ENCODE data around the gene BBS5.
"Not testable (repeated sequence)": the region's sequence is repeated elsewhere in the genome, so short reads cannot be mapped to it uniquely, and the experiment has no call there.

BBS5 gene

DNA sequence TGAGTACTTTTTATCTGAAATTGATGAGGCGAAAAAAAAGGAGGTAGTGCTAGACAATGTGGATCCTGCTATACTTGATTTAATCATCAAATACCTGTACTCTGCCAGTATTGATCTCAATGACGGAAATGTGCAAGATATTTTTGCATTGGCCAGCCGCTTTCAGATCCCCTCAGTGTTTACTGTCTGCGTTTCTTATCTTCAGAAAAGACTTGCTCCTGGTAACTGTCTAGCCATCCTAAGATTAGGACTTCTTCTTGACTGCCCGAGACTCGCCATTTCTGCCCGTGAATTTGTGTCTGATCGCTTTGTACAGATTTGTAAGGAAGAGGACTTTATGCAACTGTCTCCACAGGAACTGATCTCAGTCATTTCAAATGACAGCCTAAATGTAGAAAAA lies 30.7 kb downstream of the BBS5 start:
- Mint-ChIP-seq H3K36me3 (ENCODE audit: low read depth) (no peaks in the 10 kb centered on the region), H3K27ac (no peak overlapping the region), H3K9me3 (no peaks in the 10 kb centered on the region), H3K4me1 (ENCODE audit: low read depth) (peaks cover 8% of the 10 kb centered on the region), H3K27me3 (no peaks in the 10 kb centered on the region), H3K4me3 (no peak overlapping the region)

DNA sequence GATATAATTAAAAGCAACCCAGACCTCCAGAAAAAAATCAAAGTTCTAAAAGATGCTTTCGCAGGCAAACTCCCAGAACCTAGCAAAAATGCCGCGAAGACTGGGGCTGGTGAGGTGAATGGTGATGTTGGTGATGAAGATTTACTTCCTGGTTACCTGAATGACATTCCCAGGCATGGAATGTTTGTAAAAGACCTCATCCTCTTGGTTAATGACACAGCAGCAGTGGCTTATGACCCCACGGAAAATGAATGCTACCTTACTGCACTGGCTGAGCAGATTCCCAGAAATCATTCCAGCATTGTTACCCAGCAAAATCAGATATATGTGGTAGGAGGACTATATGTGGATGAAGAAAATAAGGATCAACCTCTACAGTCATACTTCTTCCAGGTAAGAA lies 31.2 kb downstream of the BBS5 start:
- no peak overlapping the region for H3K27ac Mint-ChIP-seq
- no peak overlapping the region for H3K4me3 Mint-ChIP-seq
- peaks cover 8% of the 10 kb centered on the region for H3K4me1 Mint-ChIP-seq (ENCODE audit: low read depth)
- no peaks in the 10 kb centered on the region for H3K36me3 Mint-ChIP-seq (ENCODE audit: low read depth)
- H3K27me3 Mint-ChIP-seq = no peaks in the 10 kb centered on the region
- H3K9me3 Mint-ChIP-seq = no peaks in the 10 kb centered on the region

DNA sequence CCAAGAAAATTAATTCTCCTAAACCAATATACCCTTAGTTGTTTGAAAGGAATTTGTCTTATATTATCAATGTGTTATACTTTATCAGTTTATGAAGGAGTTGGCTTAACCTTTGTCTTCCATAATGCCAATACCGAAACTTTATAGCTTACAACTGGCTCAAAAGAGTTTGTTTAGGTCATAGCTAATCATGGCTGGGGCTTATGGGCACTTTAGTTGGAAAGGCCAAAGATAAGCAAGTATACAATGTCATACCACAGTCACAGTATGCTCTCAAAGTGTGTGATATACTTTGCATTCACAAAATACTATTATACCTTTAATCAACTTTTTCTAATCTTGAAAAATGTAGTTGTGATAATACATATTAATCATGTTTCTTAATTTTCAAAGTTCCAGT lies 32.5 kb downstream of the BBS5 start:
- Mint-ChIP-seq H3K36me3 (ENCODE audit: low read depth) (no peaks in the 10 kb centered on the region), H3K4me1 (ENCODE audit: low read depth) (peaks cover 8% of the 10 kb centered on the region), H3K27ac (no peak overlapping the region), H3K4me3 (no peak overlapping the region), H3K27me3 (no peaks in the 10 kb centered on the region), H3K9me3 (no peaks in the 10 kb centered on the region)

DNA sequence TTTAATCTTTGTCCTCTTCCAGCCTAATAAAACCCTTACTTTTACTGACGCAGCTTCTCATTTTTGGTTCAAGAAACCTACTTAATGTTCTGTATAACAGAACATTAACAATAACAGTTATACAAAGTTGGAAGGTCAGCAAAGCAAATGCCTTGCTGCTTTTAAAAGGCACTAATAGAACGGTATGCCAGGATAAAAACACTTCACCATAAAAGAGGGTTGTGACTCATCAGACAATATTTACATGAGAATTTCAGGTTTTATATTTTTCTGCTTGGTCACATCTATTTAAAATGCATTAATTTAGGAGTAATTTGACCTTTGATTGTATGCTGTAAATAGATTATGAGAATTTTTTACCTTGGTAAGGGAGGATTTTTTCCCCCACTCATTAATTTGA lies 33.2 kb downstream of the BBS5 start:
- Mint-ChIP-seq H3K4me3 (no peak overlapping the region), H3K4me1 (ENCODE audit: low read depth) (peaks cover 6% of the 10 kb centered on the region), H3K9me3 (no peaks in the 10 kb centered on the region), H3K27ac (no peak overlapping the region), H3K36me3 (ENCODE audit: low read depth) (no peaks in the 10 kb centered on the region), H3K27me3 (no peaks in the 10 kb centered on the region)

DNA sequence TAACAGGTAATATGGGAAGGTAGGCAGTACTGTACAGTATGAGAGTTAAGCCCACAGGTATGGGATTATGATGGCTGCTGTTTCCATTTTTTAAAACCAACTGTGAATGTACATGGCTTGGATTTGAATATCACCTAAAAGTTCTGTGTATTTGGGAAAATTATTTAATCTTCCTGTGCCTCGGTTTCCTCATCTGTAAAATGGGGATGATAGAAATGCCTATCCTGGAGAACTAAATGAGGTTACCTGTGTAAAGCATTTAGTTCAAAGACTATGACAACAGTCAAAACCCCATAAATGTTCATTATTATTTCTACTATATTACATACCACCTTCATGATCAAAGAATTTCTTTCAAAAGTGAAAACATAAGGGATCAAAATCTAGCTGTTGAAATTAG lies 33.8 kb downstream of the BBS5 start:
- H3K4me3 Mint-ChIP-seq = no peak overlapping the region
- H3K9me3 Mint-ChIP-seq = no peaks in the 10 kb centered on the region
- no peaks in the 10 kb centered on the region for H3K36me3 Mint-ChIP-seq (ENCODE audit: low read depth)
- H3K27ac Mint-ChIP-seq = no peak overlapping the region
- peaks cover under 1% of the 10 kb centered on the region for H3K4me1 Mint-ChIP-seq (ENCODE audit: low read depth)
- H3K27me3 Mint-ChIP-seq = no peaks in the 10 kb centered on the region

DNA sequence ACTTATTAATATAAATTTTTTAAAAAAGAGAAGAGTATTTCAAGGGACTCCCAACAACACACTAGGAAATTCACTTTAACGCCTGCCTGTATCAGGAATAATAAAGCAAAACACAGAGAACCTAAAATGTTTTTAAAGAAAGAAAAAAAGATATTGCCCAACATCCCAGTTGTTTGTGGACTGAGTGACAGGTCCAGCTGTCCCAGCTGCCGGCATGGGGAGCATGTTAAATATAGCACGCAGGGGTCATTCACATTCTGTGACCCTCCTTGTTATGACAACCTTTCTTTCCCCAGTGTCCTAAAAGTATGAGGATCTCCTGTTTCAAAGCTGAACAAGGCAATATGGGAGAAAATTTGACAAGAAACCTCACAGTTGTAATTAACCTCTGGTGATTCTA lies 34.6 kb downstream of the BBS5 start:
- Mint-ChIP-seq H3K36me3 (ENCODE audit: low read depth) (no peaks in the 10 kb centered on the region), H3K4me3 (no peak overlapping the region), H3K27ac (no peak overlapping the region), H3K4me1 (ENCODE audit: low read depth) (no peaks in the 10 kb centered on the region), H3K9me3 (no peaks in the 10 kb centered on the region), H3K27me3 (no peaks in the 10 kb centered on the region)

DNA sequence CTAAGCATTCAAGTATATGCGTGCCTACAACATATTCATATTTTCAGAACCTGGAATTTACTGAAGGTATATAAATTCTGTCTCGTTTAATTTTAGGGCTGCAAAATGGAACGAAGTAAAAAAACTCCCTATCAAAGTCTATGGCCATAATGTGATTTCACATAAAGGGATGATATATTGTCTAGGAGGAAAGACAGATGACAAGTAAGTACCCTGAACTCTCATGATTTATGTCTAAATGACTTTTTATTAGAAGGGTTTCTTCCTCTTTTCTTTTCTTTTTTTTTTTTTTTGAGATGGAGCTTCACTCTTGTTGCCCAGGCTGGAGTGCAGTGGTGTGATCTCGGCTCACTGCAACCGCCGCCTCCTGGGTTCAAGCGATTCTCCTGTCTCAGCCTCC lies 35.5 kb downstream of the BBS5 start:
- H3K4me3 Mint-ChIP-seq = not testable (repeated sequence)

DNA sequence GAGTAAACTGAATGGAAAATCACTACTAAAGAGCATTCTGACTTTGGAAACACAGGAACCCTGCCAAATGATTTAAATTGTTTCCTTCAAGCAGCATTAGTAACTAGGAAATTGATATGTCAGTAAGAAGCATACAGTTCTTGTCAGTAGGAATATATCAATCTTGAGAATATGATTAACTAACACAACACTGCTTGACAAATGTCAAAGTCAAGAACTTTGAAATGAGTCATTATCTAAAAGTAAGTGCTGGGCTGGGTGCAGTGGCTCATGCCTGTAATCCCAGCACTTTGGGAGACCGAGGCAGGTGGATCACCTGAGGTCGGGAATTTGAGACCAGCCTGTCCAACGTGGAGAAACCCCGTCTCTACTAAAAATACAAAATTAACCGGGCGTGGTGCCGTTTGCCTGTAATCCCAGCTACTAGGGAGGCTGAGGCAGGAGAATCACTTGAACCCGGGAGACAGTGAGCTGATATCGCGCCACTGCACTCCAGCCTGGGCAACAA lies 37.2 kb downstream of the BBS5 start:
- not testable (repeated sequence) for H3K9me3 Mint-ChIP-seq; H3K4me3 Mint-ChIP-seq; H3K27ac Mint-ChIP-seq; H3K4me1 Mint-ChIP-seq (ENCODE audit: low read depth); H3K36me3 Mint-ChIP-seq (ENCODE audit: low read depth); H3K27me3 Mint-ChIP-seq

More for the DNA sequence above, 35.5 kb downstream of the BBS5 start:
- H3K27me3 Mint-ChIP-seq; H3K36me3 Mint-ChIP-seq (ENCODE audit: low read depth); H3K9me3 Mint-ChIP-seq; H3K27ac Mint-ChIP-seq; H3K4me1 Mint-ChIP-seq (ENCODE audit: low read depth): not testable (repeated sequence)

DNA sequence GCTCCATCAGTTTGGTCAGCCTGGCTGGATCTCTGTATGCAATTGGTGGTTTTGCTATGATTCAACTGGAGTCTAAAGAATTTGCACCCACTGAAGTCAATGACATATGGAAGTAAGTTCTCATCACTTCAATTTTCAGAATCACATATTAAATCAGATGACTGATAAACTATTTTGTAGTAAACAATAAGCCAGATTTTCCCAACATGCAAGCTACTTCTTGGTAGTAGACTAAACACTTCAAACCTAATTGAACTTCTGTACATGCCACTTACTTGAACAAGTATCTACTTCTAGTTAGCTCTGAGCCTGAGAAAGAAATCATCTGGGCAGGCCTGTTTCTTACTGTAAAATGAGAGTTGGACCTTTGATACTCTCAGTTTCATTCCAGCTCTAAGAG lies 41.6 kb downstream of the BBS5 start:
- H3K4me3 Mint-ChIP-seq = no peak overlapping the region
- no peaks in the 10 kb centered on the region for H3K36me3 Mint-ChIP-seq (ENCODE audit: low read depth)
- H3K9me3 Mint-ChIP-seq = no peaks in the 10 kb centered on the region
- H3K4me1 Mint-ChIP-seq (ENCODE audit: low read depth) = no peaks in the 10 kb centered on the region
- H3K27me3 Mint-ChIP-seq = no peaks in the 10 kb centered on the region
- no peak overlapping the region for H3K27ac Mint-ChIP-seq

DNA sequence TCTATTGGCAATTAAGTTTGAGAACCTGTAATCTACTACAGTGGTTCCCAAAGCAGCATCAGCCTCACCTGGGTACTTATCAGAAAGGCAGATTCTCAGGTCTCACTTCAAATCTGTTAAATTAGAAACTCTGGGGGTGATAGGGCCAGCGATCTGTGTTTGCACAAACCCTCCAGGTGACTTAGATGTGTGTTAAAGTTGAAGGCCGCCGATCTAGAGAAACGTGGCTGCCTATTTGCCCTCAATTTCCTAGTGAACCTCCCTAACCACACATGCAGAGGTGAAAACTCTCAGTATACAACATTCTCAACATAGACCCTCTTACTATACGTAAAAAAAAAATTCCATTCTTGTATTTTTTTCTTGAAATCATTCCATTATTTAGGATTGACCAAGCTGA lies 44.4 kb downstream of the BBS5 start:
- no peak overlapping the region for H3K4me3 Mint-ChIP-seq
- no peaks in the 10 kb centered on the region for H3K9me3 Mint-ChIP-seq
- peaks cover 10% of the 10 kb centered on the region for H3K36me3 Mint-ChIP-seq (ENCODE audit: low read depth)
- H3K27ac Mint-ChIP-seq = no peak overlapping the region
- H3K4me1 Mint-ChIP-seq (ENCODE audit: low read depth) = no peaks in the 10 kb centered on the region
- H3K27me3 Mint-ChIP-seq = no peaks in the 10 kb centered on the region

DNA sequence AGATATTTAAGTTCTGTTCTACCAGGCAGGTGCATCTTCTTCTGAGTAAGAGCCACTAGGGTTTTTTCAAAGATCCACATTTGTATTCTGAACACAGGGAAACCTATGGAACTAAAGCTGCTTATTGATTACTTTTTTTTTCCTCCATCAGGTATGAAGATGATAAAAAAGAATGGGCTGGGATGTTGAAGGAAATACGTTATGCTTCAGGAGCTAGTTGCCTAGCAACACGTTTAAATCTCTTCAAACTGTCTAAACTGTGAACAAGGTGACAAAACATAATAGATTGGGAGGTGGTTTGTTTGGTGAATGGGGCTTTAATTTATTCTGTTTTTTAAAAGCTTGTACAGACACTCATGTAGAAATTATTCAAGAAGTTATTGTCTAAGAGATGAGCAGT lies 46.1 kb downstream of the BBS5 start:
- Mint-ChIP-seq H3K9me3 (no peaks in the 10 kb centered on the region), H3K27me3 (no peaks in the 10 kb centered on the region), H3K4me3 (no peak overlapping the region), H3K4me1 (ENCODE audit: low read depth) (no peaks in the 10 kb centered on the region), H3K27ac (no peak overlapping the region), H3K36me3 (ENCODE audit: low read depth) (peaks cover 23% of the 10 kb centered on the region)

DNA sequence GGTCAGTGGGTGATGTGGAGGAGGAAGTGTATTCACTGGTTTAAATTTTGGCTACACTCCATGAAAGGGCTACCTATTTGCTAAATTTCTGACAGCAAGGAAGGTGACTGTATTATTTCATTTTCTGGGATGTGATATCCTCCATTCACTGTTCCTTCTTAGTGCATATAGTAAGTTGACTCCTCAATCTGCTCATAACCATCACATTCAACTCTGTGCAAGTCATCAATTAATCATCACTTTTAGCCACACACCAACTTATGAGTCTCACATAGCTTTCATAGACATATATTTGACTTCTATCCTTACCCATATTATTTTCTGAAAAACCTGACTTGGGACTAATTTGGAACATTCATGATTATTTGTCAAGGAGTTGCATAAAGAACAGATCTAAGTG lies 47.2 kb downstream of the BBS5 start:
- H3K4me1 Mint-ChIP-seq (ENCODE audit: low read depth) = no peaks in the 10 kb centered on the region

DNA sequence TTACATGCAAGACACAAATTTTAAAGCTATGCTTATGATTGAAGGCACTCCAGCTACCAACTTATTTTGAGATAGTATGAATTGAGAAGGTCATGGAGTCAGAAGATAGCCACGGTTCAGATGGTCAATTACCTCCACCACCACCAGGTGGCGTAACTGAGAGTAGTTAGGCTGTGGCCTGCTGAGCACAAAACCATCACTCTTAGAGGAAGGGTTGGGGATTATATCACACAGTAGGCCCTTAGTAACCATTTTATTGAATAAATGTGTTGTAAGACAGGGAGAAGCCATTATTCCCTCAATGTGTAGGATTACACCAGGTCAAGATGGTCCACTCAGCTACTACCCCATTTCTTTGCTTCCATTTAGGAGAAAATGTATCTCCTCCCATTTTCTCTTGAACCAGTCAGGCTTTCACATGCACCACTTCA lies 49.0 kb downstream of the BBS5 start:
- peaks cover 27% of the 10 kb centered on the region for H3K36me3 Mint-ChIP-seq (ENCODE audit: low read depth)
- no peak overlapping the region for H3K4me3 Mint-ChIP-seq
- no peaks in the 10 kb centered on the region for H3K4me1 Mint-ChIP-seq (ENCODE audit: low read depth)
- no peaks in the 10 kb centered on the region for H3K9me3 Mint-ChIP-seq
- no peaks in the 10 kb centered on the region for H3K27me3 Mint-ChIP-seq
- H3K27ac Mint-ChIP-seq = no peak overlapping the region

More for the DNA sequence above, 47.2 kb downstream of the BBS5 start:
- no peaks in the 10 kb centered on the region for H3K9me3 Mint-ChIP-seq
- no peak overlapping the region for H3K27ac Mint-ChIP-seq
- H3K36me3 Mint-ChIP-seq (ENCODE audit: low read depth) = peaks cover 27% of the 10 kb centered on the region
- H3K4me3 Mint-ChIP-seq = no peak overlapping the region
- no peaks in the 10 kb centered on the region for H3K27me3 Mint-ChIP-seq

DNA sequence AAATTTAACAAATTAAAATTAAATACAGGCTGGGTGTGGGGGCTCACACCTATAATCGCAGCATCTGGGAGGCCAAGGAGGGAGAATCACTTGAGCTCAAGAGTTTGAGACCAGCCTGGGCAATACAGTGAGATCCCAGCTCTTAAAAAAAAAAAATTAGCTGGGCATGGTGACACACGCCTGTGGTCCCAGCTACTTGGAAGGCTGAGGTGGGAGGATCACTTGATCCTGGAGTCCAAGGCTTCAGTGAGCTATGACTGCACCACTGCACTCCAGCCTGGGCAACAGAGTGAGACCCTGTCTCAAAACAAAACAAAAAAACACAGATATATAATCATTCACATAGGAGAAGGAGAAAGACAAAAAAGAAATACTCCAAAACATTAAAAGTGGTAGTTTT lies 60.2 kb downstream of the BBS5 start:
- not testable (repeated sequence) for H3K9me3 Mint-ChIP-seq; H3K27ac Mint-ChIP-seq; H3K4me3 Mint-ChIP-seq; H3K4me1 Mint-ChIP-seq (ENCODE audit: low read depth); H3K27me3 Mint-ChIP-seq
- peaks cover 49% of the 10 kb centered on the region for H3K36me3 Mint-ChIP-seq (ENCODE audit: low read depth)

DNA sequence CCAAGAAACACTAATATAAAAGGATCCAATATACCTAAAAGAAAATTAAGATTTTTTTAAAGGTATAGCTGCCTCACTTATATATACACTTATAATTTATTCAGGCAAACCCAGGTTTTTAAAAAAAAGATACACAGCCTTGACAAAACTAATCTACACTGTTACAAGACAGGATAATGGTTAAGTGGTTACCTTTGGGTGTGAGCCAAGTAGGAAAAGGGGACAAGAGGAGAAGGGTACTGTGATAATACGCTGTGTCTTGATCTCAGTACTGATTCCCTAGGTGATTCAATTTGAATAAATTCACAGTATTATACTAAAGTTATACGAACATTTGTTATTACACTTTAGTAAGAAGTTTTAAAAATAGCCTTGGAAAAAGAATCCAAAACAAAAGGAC lies 60.9 kb downstream of the BBS5 start:
- H3K9me3 Mint-ChIP-seq = no peaks in the 10 kb centered on the region
- H3K27me3 Mint-ChIP-seq = no peaks in the 10 kb centered on the region
- peaks cover 49% of the 10 kb centered on the region for H3K36me3 Mint-ChIP-seq (ENCODE audit: low read depth)
- H3K4me3 Mint-ChIP-seq = no peak overlapping the region
- H3K4me1 Mint-ChIP-seq (ENCODE audit: low read depth) = no peaks in the 10 kb centered on the region
- no peak overlapping the region for H3K27ac Mint-ChIP-seq

DNA sequence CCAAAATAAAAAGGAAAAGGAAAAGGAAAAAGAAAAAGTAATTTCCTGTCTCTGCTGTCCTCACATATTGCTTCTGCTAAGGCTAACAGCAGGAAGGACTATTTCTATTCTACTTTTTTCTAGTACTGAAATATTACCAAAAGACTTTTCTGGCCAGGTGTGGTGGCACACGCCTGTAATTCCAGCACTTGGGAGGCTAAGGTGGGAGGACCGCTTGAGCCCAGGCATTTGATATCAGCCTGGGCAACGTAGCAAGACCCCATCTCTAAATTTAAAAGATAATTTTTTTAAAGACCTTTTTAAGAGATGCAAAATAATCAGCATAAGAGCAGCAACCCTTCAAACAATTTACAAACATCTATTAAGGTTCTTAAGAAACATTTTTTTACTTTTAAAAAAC lies 63.1 kb downstream of the BBS5 start:
- Mint-ChIP-seq H3K27me3 (no peaks in the 10 kb centered on the region), H3K9me3 (no peaks in the 10 kb centered on the region), H3K36me3 (ENCODE audit: low read depth) (peaks cover 47% of the 10 kb centered on the region), H3K4me3 (no peak overlapping the region), H3K27ac (no peak overlapping the region), H3K4me1 (ENCODE audit: low read depth) (peaks cover 8% of the 10 kb centered on the region)

DNA sequence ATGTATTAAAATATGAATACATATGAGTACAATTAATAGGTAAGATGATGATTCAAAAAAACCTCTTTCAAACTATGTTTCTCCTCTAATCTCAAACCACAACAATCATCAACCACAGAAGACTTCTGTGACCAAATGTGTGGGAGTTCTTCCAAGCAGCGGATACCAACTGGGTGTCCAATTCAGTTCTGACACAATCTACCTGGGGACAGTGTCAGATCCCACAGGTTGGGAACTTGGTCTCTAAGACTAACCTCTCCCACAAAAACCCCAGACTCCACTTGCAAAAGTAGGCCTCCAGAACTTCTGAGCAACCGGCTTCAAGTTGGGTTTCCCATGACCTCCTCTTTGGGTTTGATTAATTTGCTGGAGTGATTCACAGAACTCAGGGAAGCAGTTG lies 67.5 kb downstream of the BBS5 start:
- H3K9me3 Mint-ChIP-seq = no peaks in the 10 kb centered on the region
- H3K4me1 Mint-ChIP-seq (ENCODE audit: low read depth) = peaks cover 8% of the 10 kb centered on the region
- no peak overlapping the region for H3K4me3 Mint-ChIP-seq
- peak overlapping the region; percentile 40 for H3K27ac Mint-ChIP-seq
- H3K36me3 Mint-ChIP-seq (ENCODE audit: low read depth) = peaks cover 42% of the 10 kb centered on the region
- H3K27me3 Mint-ChIP-seq = no peaks in the 10 kb centered on the region

Data from stimulated activated naive CD8-positive, alpha-beta T cell treated with anti-CD3 and anti-CD28 coated beads, Interleukin-15, Interleukin-2, amounts not matched to agents 100 ng/mL and 50 ng/mL, for 24 hours (primary cell).